NCI-H1694 (cell line): ENCODE data around the gene FGF5.
"Not testable (repeated sequence)": the region's sequence is repeated elsewhere in the genome, so short reads cannot be mapped to it uniquely, and the experiment has no call there.

Experiments used
- DNase-seq: peaks from one replicate; lab custom pipeline; 2025; lab: John Stamatoyannopoulos, UW

The FGF5 gene

GRCh38 chr4:80254114-80254513 is 12.3 kb upstream of the FGF5 start:
- no peak for DNase-seq

GRCh38 chr4:80255329-80256095 is 11.0 kb upstream of the FGF5 start:
- DNase-seq: no peak

DNA sequence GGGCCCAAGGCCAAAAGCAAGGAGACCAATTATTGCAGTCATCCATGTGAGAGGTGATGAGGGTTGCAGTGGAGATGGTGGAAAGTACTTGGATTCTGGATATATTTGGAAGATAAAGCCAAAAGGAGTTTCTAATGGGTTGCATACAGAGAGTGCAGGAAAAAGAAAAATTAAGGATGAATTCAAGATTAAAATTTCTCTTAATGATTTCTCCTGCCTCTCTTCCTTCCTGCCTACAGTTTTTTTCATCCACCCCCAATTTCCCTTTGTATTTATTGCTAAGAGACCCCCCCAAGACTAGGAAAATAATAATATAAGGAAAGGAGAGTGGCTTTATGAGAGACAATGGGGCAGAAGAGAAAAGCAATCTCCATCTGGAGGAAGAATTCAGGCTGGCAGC is 8.6 kb upstream of the FGF5 start:
- no peak for DNase-seq

GRCh38 chr4:80259012-80259411 is 7.5 kb upstream of the FGF5 start:
- DNase-seq: no peak

DNA sequence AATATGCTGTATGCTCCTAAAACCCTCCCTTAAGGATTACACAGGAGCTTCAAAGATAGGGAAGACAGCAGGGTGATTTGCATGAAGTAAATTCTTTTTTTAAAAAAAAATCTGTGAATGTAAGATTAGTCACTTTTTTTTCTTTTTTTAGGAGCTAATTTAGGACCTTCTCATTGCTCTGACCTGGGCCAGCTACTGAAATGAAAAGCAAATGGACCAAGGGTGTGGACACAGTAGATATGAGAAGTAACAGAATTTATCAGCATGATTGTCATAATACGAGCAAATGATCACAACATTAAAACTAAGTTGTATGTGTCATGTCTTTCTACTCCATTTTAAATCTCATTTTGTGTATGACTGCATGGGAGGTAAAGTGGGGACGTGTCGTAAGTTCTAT is 6.6 kb upstream of the FGF5 start:
- no peak for DNase-seq

DNA sequence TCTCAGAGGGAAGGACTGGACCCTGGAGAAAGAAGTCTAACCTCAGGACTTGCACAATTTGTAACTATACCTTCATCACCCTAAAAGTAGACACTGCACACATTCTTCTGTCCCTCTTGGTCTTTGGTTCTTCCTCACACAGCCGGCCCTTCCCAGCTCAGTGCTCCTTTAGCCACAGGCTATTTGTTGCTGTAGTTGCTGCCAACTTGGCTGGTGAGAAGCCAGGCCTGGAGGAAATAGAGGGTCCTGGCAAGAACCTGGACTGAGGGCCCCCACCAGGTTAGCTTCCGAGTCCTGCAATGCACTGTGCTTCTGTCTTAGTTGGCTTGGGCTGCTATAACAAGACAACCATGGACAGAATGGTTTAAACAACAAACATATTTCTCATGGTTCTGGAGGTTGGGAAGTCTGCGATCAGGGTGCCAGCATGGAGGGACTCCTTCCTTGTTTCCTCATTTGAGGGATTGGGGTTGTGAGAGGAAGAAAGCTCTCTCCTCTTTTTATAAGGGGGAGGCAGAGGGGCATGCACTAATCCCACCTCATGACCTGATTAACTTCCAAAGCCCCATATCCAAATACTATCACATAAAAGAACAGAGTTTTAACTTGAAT is 4.4 kb upstream of the FGF5 start:
- DNase-seq: no peak

DNA sequence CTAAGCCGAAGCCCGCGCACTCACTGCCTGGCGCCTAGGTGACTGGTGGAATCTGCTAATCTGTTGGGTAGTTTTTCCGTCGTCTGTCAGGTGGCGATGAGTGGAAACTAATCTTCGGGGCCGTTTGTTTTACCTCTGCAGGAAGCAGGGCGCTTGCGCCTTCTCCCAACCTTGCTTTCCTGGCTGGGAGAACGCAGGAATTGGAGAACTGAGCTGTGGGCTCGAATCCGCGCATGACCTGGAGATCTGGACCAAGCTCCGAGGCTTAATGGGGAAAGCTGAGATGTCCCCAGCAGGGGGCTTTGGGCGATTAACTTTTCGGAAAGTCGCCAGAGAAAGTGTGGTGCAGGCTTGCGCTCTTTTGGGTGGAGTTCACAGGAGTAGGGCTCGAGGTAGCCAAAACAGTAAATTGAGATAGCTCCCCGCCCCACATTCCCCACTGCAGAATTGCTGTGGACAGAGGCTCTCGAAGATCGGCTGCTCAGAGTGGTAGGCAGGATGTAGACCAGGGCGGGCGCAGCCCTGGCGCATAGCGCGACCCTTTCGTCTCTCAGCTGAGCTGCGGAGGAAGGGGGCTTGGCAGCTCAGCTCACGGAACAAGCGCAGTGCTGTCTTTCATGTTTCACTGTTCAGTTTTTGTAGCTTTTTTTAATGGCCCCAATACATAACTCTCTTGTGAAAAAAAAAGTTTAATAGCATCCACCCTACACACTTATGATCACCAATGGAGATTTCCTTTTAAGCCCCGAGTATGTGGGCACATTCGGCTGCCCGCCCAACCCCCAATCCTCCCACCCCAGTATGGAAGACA is 2.7 kb upstream of the FGF5 start:
- DNase-seq: no peak

DNA sequence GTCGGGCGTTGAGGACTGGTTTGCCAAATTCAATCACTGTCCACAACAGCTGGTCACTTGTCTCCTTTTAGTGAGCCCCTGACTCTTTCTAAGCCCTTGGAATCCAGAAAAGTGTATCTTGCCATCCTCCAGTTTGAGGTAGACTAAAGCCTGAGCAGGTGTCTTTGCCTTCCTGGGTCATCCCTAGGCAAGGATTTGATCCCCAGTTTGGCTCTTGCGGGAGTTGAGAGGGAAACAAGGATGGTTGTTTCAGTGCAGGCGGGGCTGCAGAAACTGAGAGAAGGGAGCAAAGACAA is 2.2 kb upstream of the FGF5 start:
- no peak for DNase-seq

DNA sequence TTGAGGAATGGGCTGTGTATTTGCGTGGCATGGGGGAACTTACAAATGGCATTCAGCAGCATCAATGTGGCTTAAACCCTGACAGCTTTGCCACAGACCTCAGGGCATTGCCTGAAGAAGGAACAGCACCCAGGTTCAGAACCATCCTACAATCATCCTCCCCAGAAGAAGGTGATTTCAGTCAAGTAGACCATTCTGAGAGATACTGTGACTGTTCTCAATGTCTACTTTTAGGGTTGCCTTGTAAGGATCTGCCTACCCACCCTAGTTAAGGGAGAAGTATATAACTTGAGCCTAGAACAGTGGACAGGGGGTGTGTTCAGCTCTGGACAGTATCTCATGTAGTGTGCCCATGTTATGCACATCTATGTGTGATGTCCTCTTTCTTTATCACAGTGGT is 1.6 kb upstream of the FGF5 start:
- no peak for DNase-seq

GRCh38 chr4:80265571-80266252 is 752 bp upstream of the FGF5 start:
- DNase-seq: no peak

GRCh38 chr4:80266902-80267380 is 477 bp downstream of the FGF5 start:
- no peak for DNase-seq

DNA sequence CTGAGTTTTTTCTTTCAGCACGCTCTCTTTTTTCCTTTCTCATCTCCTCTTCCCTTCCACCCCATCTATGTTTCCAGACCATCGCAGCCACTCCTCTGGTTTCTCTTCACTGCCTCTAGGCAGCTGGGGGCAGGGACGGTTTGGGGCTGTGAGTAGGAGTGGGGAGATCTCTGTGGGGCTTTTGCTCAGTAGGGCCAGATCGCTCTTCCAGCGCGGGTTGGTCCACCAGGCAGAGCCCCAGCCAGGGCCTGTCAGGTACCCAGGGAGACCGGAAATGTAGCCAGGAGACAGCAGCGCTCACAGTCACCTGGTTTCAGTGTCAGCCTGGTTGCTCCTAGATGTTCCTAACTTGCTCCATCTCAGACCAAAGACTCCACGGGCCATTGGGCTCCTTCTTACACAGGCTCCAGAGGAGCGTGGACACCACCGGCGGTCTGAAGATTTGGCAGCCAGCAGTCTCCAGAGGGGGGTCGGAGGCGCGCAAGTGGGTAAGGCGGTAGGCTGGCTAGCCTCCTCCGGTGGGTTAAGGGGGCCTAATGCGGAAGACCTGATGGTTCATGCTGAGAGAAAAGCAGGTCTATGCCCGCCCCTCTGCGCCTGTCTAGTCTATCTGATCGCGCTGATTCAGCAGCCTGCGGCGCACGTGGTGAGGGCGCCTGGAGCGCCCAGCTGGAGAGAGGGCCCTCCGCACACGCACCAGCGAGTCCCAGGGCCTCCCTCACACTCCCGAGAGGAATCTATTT is 1.8 kb downstream of the FGF5 start:
- DNase-seq: no peak

DNA sequence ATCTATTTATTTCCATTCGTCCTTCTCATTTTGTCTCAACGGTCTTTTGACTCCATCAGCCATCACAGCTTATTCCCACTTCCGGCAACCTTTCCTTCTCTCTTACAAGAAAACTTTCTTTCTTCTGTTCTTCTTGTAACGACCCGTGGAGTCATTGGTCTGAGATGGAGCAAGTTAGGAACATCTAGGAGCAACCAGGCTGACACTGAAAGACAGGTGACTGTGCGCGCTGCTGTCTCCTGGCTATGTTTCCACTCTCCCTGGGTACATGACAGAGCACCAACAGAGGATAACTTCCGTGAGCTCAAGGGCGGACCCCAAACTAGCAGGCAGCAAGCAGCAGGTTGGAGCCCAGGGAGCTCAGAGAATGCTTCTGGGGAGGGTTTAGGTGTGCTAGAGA is 2.5 kb downstream of the FGF5 start:
- no peak for DNase-seq

GRCh38 chr4:80270321-80270720 is 3.9 kb downstream of the FGF5 start:
- no peak for DNase-seq

GRCh38 chr4:80270868-80271267 is 4.4 kb downstream of the FGF5 start:
- DNase-seq: no peak

- no peak for DNase-seq
Observed at GRCh38 chr4:80271801-80272200, 5.3 kb downstream of the FGF5 start.

- no peak for DNase-seq
Observed at GRCh38 chr4:80276931-80277330, 10.5 kb downstream of the FGF5 start.

DNA sequence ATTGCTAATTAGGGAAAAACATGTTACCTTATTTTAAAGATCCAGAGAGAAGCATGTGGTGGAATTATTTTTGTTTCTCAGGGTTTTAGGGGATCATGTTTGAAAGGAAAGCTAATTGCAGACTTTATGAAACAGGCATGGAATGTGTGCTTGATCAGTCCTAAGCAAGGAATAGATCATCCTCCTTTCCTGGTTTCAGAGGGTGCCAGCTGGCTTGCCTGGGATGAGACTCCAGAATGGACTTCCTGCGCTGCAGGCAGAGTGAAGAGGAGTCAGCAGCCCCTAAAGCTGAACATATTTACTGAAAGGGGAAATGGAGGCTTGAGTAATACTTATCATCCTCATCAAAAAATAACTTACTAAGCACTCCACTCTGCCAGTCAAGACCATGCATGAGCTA is 13.3 kb downstream of the FGF5 start:
- no peak for DNase-seq

- DNase-seq: no peak
Observed at GRCh38 chr4:80286451-80286850, 20.0 kb downstream of the FGF5 start.

DNA sequence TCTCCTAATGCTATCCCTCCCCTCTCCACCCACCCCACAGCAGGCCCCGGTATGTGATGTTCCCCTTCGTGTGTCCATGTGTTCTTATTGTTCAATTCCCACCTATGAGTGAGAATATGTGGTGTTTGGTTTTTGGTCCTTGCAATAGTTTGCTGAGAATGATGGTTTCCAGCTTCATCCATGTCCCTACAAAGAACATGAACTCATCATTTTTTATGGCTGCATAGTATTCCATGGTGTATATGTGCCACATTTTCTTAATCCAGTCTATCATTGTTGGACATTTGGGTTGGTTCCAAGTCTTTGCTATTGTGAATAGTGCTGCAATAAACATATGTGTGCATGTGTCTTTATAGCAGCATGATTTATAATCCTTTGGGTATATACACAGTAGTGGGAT is 24.2 kb downstream of the FGF5 start:
- not testable (repeated sequence) for DNase-seq

DNA sequence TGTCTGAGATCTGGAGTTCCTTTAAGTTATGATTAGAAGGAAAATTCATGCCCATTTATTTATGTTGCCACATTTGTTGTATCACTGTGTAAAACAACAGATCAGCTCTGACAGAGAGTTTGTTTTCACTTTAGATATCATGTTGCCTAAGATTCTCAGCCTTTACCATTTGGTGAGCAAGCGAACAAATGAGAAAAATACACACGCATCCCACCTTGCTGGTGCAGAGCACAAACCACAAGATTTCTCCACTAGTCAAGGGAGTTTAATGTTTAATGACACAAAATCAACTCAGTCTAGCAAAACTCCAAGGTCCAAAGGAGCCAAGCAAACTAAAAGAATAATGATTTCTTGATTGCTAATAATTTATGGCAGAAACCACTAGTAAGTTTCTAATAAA is 27.7 kb downstream of the FGF5 start:
- no peak for DNase-seq

DNA sequence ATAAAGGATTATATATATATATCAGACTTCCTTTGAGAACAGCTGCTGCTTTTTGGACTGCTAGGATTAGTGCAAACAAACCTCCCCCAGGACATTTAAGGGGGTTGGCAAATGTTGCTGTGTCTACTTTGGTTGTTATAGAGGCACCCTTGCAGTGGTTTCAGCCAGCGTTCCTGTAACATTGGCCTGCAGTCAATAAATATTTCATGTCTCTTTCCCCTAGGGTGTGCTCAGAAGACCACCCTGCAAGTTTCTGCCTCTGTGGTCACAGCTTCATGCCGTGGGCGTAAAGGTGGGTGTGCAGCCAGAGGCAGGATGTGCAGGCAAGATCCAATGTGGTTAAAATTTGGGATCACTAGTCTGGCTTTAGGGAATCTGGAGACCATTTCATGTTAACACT is 28.9 kb downstream of the FGF5 start:
- DNase-seq: no peak
